BE2C (cell line): ENCODE measurements around the gene FAM219A.

Source experiments
- DNase-seq: peaks from one replicate; pipeline ENCODE4 v3.0.0-alpha.2; 2020
- H3K27me3 ChIP-seq: fragments of 250-450 bp; sonication (Bioruptor Pico); 2 replicates; pipeline ENCODE4 v1.5.1; 2020; ENCODE audit warnings: mild to moderate bottlenecking
- H3K36me3 ChIP-seq: fragments of 250-450 bp; sonication (Bioruptor Pico); 2 replicates; pipeline ENCODE4 v1.5.1; 2020; ENCODE audit warnings: mild to moderate bottlenecking
- H3K4me1 ChIP-seq: fragments of 250-450 bp; sonication (Bioruptor Pico); 2 replicates; pipeline ENCODE4 v1.5.1; 2020
- H3K4me3 ChIP-seq: 2 replicates; pipeline ENCODE4 v1.5.1; 2011; ENCODE audit warnings: low read depth, low read length
- H3K9me3 ChIP-seq: fragments of 250-450 bp; sonication (Bioruptor Pico); 2 replicates; pipeline ENCODE4 v1.5.1; 2020
- TF ChIP-seq, protein P1 (sequence below): IDR thresholded peaks from 2 replicates; pipeline ENCODE4 v1.5.1; 2012; ENCODE audit warnings: mild to moderate bottlenecking, low read depth, low read length

Gene FAM219A

DNA sequence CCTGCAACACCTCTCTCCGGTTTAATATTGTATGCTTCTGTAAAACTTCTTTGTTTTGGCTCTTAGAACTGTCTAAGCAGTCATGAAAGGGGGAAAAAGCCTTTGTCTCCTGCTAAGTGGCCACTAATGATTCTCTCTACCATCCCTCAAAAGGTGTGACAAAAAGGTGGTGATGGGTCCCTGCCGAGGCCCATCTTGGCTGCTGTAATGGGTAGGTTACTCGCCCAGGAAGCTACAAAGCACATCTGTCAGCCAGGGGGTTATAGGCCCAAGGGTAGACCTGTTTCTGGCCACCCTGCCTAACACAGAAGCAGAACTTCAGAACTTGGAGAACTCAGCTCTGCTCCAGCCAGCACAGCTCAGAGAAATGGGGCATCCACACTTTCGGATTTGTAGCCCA, 1.6 kb downstream of the FAM219A start:
- H3K9me3 ChIP-seq = no peaks in the 10 kb centered on the region
- H3K27me3 ChIP-seq = no peaks in the 10 kb centered on the region; the same call in 1 of the 2 replicates
- no peak for DNase-seq
- peaks cover 26% of the 10 kb centered on the region for H3K4me1 ChIP-seq
- peak overlapping the region; percentile 96 for H3K4me3 ChIP-seq
- TF ChIP-seq, protein P1, sequence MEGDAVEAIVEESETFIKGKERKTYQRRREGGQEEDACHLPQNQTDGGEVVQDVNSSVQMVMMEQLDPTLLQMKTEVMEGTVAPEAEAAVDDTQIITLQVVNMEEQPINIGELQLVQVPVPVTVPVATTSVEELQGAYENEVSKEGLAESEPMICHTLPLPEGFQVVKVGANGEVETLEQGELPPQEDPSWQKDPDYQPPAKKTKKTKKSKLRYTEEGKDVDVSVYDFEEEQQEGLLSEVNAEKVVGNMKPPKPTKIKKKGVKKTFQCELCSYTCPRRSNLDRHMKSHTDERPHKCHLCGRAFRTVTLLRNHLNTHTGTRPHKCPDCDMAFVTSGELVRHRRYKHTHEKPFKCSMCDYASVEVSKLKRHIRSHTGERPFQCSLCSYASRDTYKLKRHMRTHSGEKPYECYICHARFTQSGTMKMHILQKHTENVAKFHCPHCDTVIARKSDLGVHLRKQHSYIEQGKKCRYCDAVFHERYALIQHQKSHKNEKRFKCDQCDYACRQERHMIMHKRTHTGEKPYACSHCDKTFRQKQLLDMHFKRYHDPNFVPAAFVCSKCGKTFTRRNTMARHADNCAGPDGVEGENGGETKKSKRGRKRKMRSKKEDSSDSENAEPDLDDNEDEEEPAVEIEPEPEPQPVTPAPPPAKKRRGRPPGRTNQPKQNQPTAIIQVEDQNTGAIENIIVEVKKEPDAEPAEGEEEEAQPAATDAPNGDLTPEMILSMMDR = no peak
- H3K36me3 ChIP-seq = peaks cover 10% of the 10 kb centered on the region

DNA sequence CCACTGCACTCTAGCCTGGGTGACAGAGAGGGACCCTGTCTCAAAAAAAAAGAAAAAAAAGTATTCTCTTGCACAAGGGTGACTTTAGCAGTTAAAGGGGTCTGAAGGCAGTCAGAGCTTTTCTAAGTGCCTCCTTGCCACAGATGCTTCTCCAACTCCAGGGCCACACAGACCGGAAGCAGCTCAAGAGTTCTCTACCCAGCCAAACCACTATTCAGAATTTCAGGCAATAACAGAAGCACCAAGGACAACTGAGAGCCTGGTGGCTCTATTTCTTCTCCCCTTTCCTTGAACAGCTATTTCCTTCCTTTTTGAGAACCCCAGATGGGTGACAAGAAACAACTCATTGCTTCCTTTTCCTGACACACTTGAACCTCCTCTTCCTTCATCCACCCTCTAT, 2.2 kb downstream of the FAM219A start:
- no peak for DNase-seq
- Histone ChIP-seq H3K27me3 (no peaks in the 10 kb centered on the region; the same call in 1 of the 2 replicates), H3K9me3 (no peaks in the 10 kb centered on the region), H3K36me3 (peaks cover 10% of the 10 kb centered on the region), H3K4me1 (peaks cover 23% of the 10 kb centered on the region), H3K4me3 (peak overlapping the region; percentile 96)
- TF ChIP-seq, protein P1 = no peak

- TF ChIP-seq, protein P1 = peak; percentile 37
- H3K4me3 ChIP-seq = no peak overlapping the region
- peak; percentile 55 for DNase-seq
These were observed 3.8 kb downstream of the FAM219A start for GRCh38 chr9:34454571-34455065.

DNA sequence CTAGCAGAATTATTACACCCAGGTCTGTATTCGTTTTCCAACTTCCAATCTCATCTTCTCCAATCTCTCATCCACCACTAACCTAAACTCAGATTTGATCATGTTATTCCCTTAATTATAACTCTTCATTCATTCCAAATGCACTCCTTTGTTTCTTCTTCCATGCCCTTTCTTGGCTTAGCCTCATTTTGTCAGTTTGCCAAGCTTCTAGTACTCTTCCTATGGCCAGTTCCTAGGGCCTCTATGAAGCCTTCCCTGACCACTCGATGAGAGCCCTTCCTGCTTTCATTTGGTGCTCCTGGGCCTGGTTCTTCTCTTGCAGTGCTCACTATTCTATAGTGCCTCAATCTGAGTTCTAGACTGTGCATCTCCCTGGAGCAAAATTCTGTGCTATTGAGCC, 5.8 kb downstream of the FAM219A start:
- Histone ChIP-seq H3K9me3 (no peaks in the 10 kb centered on the region), H3K36me3 (peaks cover 10% of the 10 kb centered on the region), H3K27me3 (no peaks in the 10 kb centered on the region), H3K4me3 (no peak overlapping the region), H3K4me1 (peaks cover 23% of the 10 kb centered on the region)
- DNase-seq = no peak
- TF ChIP-seq, protein P1 = no peak

More at GRCh38 chr9:34454571-34455065, 3.8 kb downstream of the FAM219A start:
- Histone ChIP-seq H3K9me3 (no peaks in the 10 kb centered on the region), H3K36me3 (peaks cover 10% of the 10 kb centered on the region), H3K27me3 (no peaks in the 10 kb centered on the region; the same call in 1 of the 2 replicates), H3K4me1 (peaks cover 23% of the 10 kb centered on the region)

- TF ChIP-seq, protein P1 = no peak
- Histone ChIP-seq H3K9me3 (no peaks in the 10 kb centered on the region), H3K27me3 (no peaks in the 10 kb centered on the region), H3K36me3 (peaks cover 10% of the 10 kb centered on the region), H3K4me3 (no peak overlapping the region), H3K4me1 (peaks cover 23% of the 10 kb centered on the region)
- no peak for DNase-seq
These were observed 6.8 kb downstream of the FAM219A start for GRCh38 chr9:34451545-34451944.

DNA sequence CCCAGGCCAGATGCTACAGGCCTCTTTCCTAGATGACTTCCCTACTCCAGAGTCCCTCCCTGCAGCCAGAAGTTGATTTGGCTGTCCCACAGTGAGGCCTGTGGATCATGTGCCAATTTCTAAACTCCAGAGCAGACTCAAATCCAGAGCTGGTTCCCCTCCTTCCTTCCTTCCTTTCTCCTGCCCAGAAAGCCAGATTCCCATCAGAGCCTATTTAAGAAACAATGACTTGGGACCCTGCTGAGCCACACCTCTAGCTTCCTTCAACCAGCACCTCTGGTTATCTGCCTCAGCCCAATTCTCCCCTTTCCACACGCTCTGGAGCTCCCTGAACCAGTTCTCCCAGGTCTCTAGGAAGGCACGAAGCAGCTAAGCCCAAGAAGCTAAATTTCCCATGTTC, 7.2 kb downstream of the FAM219A start:
- peaks cover 20% of the 10 kb centered on the region for H3K4me1 ChIP-seq
- peaks cover 10% of the 10 kb centered on the region for H3K36me3 ChIP-seq
- TF ChIP-seq, protein P1 = no peak
- no peak overlapping the region for H3K4me3 ChIP-seq
- no peaks in the 10 kb centered on the region for H3K27me3 ChIP-seq
- no peaks in the 10 kb centered on the region for H3K9me3 ChIP-seq
- DNase-seq = no peak
